SK-N-SH treated with all-trans-retinoic acid at 6 μM for 48 hours (cell line): ENCODE measurements around the gene CCDC120.

Experiments used
- ATAC-seq: fragments of 200-7000 bp; cut with Tn5 transposase; 3 replicates; pipeline ENCODE4 v1.9.1; 2020; ENCODE audit warnings: mild to moderate bottlenecking, moderate library complexity
- ARNTL ChIP-seq: fragments of 450-650 bp; formaldehyde crosslinking; IDR thresholded peaks from 2 replicates; pipeline ENCODE4 v1.5.0; 2020; ENCODE audit warnings: low read depth, mild to moderate bottlenecking, moderate library complexity, borderline replicate concordance
- BACH2 ChIP-seq: fragments of 250-450 bp; sonication (Bioruptor Pico); IDR thresholded peaks from 2 replicates; pipeline ENCODE4 v1.9.0; 2021; ENCODE audit warnings: mild to moderate bottlenecking, borderline replicate concordance
- CSDC2 ChIP-seq: fragments of 250-450 bp; sonication (Bioruptor Pico); IDR thresholded peaks from 2 replicates; pipeline ENCODE4 v1.5.0; 2020; ENCODE audit warnings: mild to moderate bottlenecking, moderate library complexity
- CSRNP3 ChIP-seq: fragments of 250-450 bp; sonication (Bioruptor Pico); IDR thresholded peaks from 2 replicates; pipeline ENCODE4 v1.5.1; 2021; ENCODE audit warnings: mild to moderate bottlenecking, moderate library complexity
- ESRRG ChIP-seq: fragments of 250-450 bp; sonication (Bioruptor Pico); IDR thresholded peaks from 2 replicates; pipeline ENCODE4 v1.6.1; 2021; ENCODE audit warnings: mild to moderate bottlenecking
- GLIS3 ChIP-seq: fragments of 250-450 bp; sonication (Bioruptor Pico); IDR thresholded peaks from 2 replicates; pipeline ENCODE4 v1.5.0; 2020; ENCODE audit warnings: mild to moderate bottlenecking, moderate library complexity
- ISL1 ChIP-seq: fragments of 250-450 bp; sonication (Bioruptor Pico); IDR thresholded peaks from 2 replicates; pipeline ENCODE4 v2.1.2; 2022; ENCODE audit warnings: mild to moderate bottlenecking, moderate library complexity
- PATZ1 ChIP-seq: fragments of 250-450 bp; sonication (Bioruptor Pico); IDR thresholded peaks from 2 replicates; pipeline ENCODE4 v1.8.0; 2020; ENCODE audit warnings: mild to moderate bottlenecking, moderate library complexity, borderline replicate concordance
- POU6F1 ChIP-seq: fragments of 250-450 bp; sonication (Bioruptor Pico); IDR thresholded peaks from 2 replicates; pipeline ENCODE4 v1.8.0; 2021; ENCODE audit warnings: low read depth, mild to moderate bottlenecking, moderate library complexity, borderline replicate concordance
- PPARA ChIP-seq: fragments of 250-450 bp; sonication (Bioruptor Pico); IDR thresholded peaks from 2 replicates; pipeline ENCODE4 v1.5.0; 2020; ENCODE audit warnings: mild to moderate bottlenecking, borderline replicate concordance
- TCF4 ChIP-seq: fragments of 250-450 bp; sonication (Bioruptor Pico); IDR thresholded peaks from 2 replicates; pipeline ENCODE4 v1.8.0; 2021; ENCODE audit warnings: mild to moderate bottlenecking, moderate library complexity, borderline replicate concordance
- TOX ChIP-seq: fragments of 250-450 bp; sonication (Bioruptor Pico); IDR thresholded peaks from 2 replicates; pipeline ENCODE4 v1.8.0; 2021; ENCODE audit warnings: mild to moderate bottlenecking, moderate library complexity, borderline replicate concordance
- TSHZ2 ChIP-seq: fragments of 250-450 bp; sonication (Bioruptor Pico); IDR thresholded peaks from 2 replicates; pipeline ENCODE4 v1.5.0; 2020; ENCODE audit warnings: mild to moderate bottlenecking, moderate library complexity
- ZC3H10 ChIP-seq: fragments of 250-450 bp; sonication (Bioruptor Pico); IDR thresholded peaks from 2 replicates; pipeline ENCODE4 v1.5.1; 2021; ENCODE audit warnings: mild to moderate bottlenecking, moderate library complexity
- ZFP3 ChIP-seq: fragments of 250-450 bp; sonication (Bioruptor Pico); IDR thresholded peaks from 2 replicates; pipeline ENCODE4 v1.5.0; 2020; ENCODE audit warnings: mild to moderate bottlenecking, moderate library complexity
- ZNF70 ChIP-seq: fragments of 450-650 bp; formaldehyde crosslinking; IDR thresholded peaks from 2 replicates; pipeline ENCODE4 v1.5.0; 2020; ENCODE audit warnings: mild to moderate bottlenecking, moderate library complexity
- ZNF8 ChIP-seq: fragments of 450-650 bp; formaldehyde crosslinking; IDR thresholded peaks from 2 replicates; pipeline ENCODE4 v1.5.0; 2020; ENCODE audit warnings: mild to moderate bottlenecking, moderate library complexity

The CCDC120 gene

GRCh38 chrX:49040376-49040955 lies 18.3 kb upstream of the CCDC120 start:
- no peak for ATAC-seq
- TF ChIP-seq POU6F1 (CRISPR knock-in tag): no peak

GRCh38 chrX:49041744-49042580 lies 16.8 kb upstream of the CCDC120 start:
- TF ChIP-seq ISL1 (CRISPR knock-in tag) (no peak), PPARA (CRISPR knock-in tag) (no peak), CSRNP3 (CRISPR knock-in tag) (no peak), TOX (CRISPR knock-in tag) (no peak), PATZ1 (CRISPR knock-in tag) (no peak), ZC3H10 (CRISPR knock-in tag) (no peak), GLIS3 (no peak)
- peak; percentile 2; the same call in 2 of the 3 replicates for ATAC-seq

GRCh38 chrX:49042581-49043219 lies 16.1 kb upstream of the CCDC120 start:
- peak; percentile 2 for ATAC-seq
- TF ChIP-seq PATZ1 (CRISPR knock-in tag) (no peak), GLIS3 (no peak), POU6F1 (CRISPR knock-in tag) (no peak), CSRNP3 (CRISPR knock-in tag) (no peak), TCF4 (CRISPR knock-in tag) (no peak), ZNF8 (no peak), ESRRG (CRISPR knock-in tag) (no peak), ZC3H10 (CRISPR knock-in tag) (no peak), ZNF70 (CRISPR knock-in tag) (no peak), ZFP3 (CRISPR knock-in tag) (no peak), BACH2 (CRISPR knock-in tag) (no peak), TSHZ2 (CRISPR knock-in tag) (no peak), ARNTL (CRISPR knock-in tag) (no peak), CSDC2 (CRISPR knock-in tag) (no peak)
